B cell (primary cell): ENCODE data around the gene RECQL.

Source experiments
- CTCF ChIP-seq: fragments of 200-600 bp; IDR thresholded peaks from one replicate; pipeline ENCODE4 v1.8.0; 2022; ENCODE audit warnings: antibody characterized with exemption, mild to moderate bottlenecking
- EZH2 ChIP-seq: IDR thresholded peaks from 2 replicates; pipeline ENCODE4 v1.6.1; 2012; ENCODE audit warnings: borderline replicate concordance, low read depth, mild to moderate bottlenecking, moderate library complexity, low read length; ENCODE audit not compliant: insufficient read depth, poor library complexity, severe bottlenecking

GRCh38 chr12:21444193-21445146, 57.0 kb downstream of the RECQL start:
- TF ChIP-seq CTCF (no peak), EZH2 (no peak)
